KMS-11 (cell line): ENCODE data around the gene DPF3.

Experiments used
- H2AFZ ChIP-seq: fragments of 200-600 bp; sonication (generic); 2 replicates; pipeline ENCODE4 v1.6.1; 2016; ENCODE audit warnings: antibody characterized with exemption, mixed run types, low read depth
- H3K27ac ChIP-seq: fragments of 200-600 bp; sonication (generic); 2 replicates; pipeline ENCODE4 v1.6.1; 2016; ENCODE audit warnings: mild to moderate bottlenecking, mixed run types
- H3K27me3 ChIP-seq: fragments of 200-600 bp; sonication (generic); 2 replicates; pipeline ENCODE4 v1.6.1; 2017; ENCODE audit warnings: mild to moderate bottlenecking, low read depth, mixed run types, moderate library complexity; ENCODE audit not compliant: insufficient read depth
- H3K36me3 ChIP-seq: fragments of 200-600 bp; sonication (generic); 2 replicates; pipeline ENCODE4 v1.6.1; 2017; ENCODE audit warnings: mild to moderate bottlenecking, mixed run types; ENCODE audit not compliant: insufficient read depth
- H3K4me1 ChIP-seq: fragments of 200-600 bp; sonication (generic); 2 replicates; pipeline ENCODE4 v1.6.1; 2016; ENCODE audit warnings: mild to moderate bottlenecking, low read depth, mixed run types; ENCODE audit not compliant: poor library complexity, severe bottlenecking
- H3K4me2 ChIP-seq: fragments of 200-600 bp; sonication (generic); 2 replicates; pipeline ENCODE4 v1.7.0; 2016; ENCODE audit warnings: mild to moderate bottlenecking, mixed run types
- H3K4me3 ChIP-seq: fragments of 200-600 bp; sonication (generic); IDR thresholded peaks from 2 replicates; pipeline ENCODE4 v1.6.1; 2017; ENCODE audit warnings: low read depth, low read length, mixed read lengths; ENCODE audit not compliant: insufficient read depth
- H3K79me2 ChIP-seq: fragments of 200-600 bp; sonication (generic); 2 replicates; pipeline ENCODE4 v1.6.1; 2016; ENCODE audit warnings: low read depth, mixed run types; ENCODE audit not compliant: insufficient read depth
- H3K9ac ChIP-seq: fragments of 200-600 bp; sonication (generic); 2 replicates; pipeline ENCODE4 v1.6.1; 2016; ENCODE audit warnings: mild to moderate bottlenecking, mixed run types
- H4K20me1 ChIP-seq: fragments of 200-600 bp; sonication (generic); 2 replicates; pipeline ENCODE4 v1.6.1; 2016; ENCODE audit warnings: mild to moderate bottlenecking, mixed run types; ENCODE audit not compliant: insufficient read depth
- CTCF ChIP-seq: fragments of 200-600 bp; sonication (generic); conservative IDR thresholded peaks from 2 replicates; pipeline ENCODE4 v1.6.1; 2017; ENCODE audit warnings: low read depth, mild to moderate bottlenecking, antibody characterized with exemption, low read length, moderate library complexity, mixed read lengths

The DPF3 gene

DNA sequence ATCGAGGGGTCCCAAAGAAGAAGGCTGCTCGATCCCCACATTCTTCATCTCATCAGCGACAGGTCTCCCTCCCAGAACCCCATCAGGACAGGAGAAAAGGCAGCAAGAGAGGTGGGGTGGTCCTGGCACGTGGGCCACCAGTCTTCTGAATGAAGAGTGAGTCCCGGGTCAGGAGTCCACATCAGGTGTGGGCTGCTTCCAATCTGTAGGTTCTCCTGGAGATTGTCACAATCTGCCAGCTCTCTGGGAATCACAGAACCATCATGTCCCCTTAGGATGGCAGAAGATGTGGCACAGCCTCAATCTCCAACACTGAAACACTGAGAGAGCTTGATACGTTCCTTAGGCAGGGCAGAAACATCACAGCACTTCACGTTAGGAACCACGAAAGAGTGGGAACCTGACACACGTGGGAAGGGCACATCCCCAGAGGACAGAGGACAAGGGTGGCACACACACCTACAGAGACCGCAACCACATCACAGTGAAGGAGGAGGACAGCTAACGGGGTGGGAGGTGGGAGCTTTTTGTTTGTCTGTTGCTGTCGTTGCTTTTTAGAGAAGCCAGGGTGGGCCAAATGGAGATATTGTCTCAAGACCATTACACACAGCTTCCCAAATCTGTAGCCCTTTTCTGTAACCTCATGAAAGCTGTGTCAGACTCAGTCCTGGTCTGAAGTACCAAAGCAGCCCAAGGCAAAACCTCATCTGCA is 284.5 kb downstream of the DPF3 start:
- no peak overlapping the region for H3K27ac ChIP-seq
- no peaks in the 10 kb centered on the region for H4K20me1 ChIP-seq
- no peak overlapping the region for H2AFZ ChIP-seq
- no peak for TF ChIP-seq CTCF
- no peaks in the 10 kb centered on the region for H3K4me1 ChIP-seq
- no peaks in the 10 kb centered on the region for H3K27me3 ChIP-seq
- H3K9ac ChIP-seq, result no peak overlapping the region
- no peak overlapping the region for H3K4me2 ChIP-seq
- no peak overlapping the region for H3K4me3 ChIP-seq
- no peaks in the 10 kb centered on the region for H3K36me3 ChIP-seq
- no peaks in the 10 kb centered on the region for H3K79me2 ChIP-seq

DNA sequence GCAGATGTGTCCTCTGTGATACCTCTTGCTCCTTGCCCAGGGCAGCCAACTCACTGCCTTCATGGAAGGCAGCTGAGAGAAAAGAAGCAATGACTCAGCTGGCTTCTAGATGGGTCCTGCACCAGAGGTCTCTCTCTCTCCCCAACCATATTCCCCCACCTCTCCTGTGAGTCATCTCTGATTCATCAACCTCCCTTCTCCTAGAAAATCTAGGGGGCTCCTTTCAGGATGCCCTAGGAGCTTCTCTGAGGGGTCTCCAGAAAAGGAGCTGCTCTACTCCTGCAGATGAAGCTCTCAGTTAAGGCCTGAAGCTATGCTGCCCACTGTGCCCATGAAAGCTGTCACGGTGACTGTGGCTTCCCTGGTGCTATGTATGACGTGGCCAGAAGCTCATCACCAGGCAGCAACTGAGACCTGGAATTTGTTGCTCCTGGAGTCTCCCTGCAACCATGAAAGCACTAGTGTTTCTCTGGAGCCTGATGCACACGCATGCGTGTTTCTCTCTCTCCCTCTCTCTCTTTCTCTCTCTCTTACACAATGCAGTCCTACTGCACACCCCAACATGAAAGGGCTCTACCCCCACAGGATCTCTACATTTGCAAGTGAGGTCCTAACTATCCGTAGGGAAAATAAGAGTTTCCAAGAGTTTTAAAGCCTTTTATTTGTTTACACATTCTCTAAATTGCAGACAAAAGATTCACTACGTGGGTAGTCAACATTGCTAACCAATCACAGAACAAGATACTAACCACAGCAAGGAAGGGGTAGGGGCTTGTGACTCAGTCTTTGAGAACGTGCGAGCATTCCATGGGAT is 285.3 kb downstream of the DPF3 start:
- Histone ChIP-seq H3K27ac (no peak overlapping the region), H2AFZ (no peak overlapping the region), H4K20me1 (no peaks in the 10 kb centered on the region), H3K9ac (no peak overlapping the region), H3K4me3 (no peak overlapping the region), H3K36me3 (no peaks in the 10 kb centered on the region), H3K4me1 (no peaks in the 10 kb centered on the region), H3K27me3 (no peaks in the 10 kb centered on the region), H3K4me2 (no peak overlapping the region), H3K79me2 (no peaks in the 10 kb centered on the region)
- TF ChIP-seq CTCF, result no peak

- Histone ChIP-seq H4K20me1 (no peaks in the 10 kb centered on the region), H3K4me2 (no peak overlapping the region), H3K79me2 (no peaks in the 10 kb centered on the region), H3K27me3 (no peaks in the 10 kb centered on the region), H2AFZ (no peak overlapping the region), H3K4me1 (no peaks in the 10 kb centered on the region), H3K9ac (no peak overlapping the region), H3K27ac (no peak overlapping the region), H3K4me3 (no peak overlapping the region), H3K36me3 (no peaks in the 10 kb centered on the region)
- TF ChIP-seq CTCF, result no peak
Measured at GRCh38 chr14:72607386-72608130, 286.3 kb downstream of the DPF3 start.

- no peak overlapping the region for H3K9ac ChIP-seq
- no peaks in the 10 kb centered on the region for H3K36me3 ChIP-seq
- H3K4me1 ChIP-seq, result no peaks in the 10 kb centered on the region
- H2AFZ ChIP-seq, result no peak overlapping the region
- H3K4me3 ChIP-seq, result no peak overlapping the region
- TF ChIP-seq CTCF, result no peak
- H3K79me2 ChIP-seq, result no peaks in the 10 kb centered on the region
- H4K20me1 ChIP-seq, result no peaks in the 10 kb centered on the region
- H3K27me3 ChIP-seq, result no peaks in the 10 kb centered on the region
- H3K27ac ChIP-seq, result no peak overlapping the region
- no peak overlapping the region for H3K4me2 ChIP-seq
Measured at GRCh38 chr14:72606879-72607278, 287.0 kb downstream of the DPF3 start.
